ENCODE data around the gene PLTP.
A peak's percentile ranks its signal among the peaks of the same experiment; 100 is the strongest.

PLTP gene

GRCh38 chr20:45861221-45862075 lies 50.5 kb downstream of the PLTP start:
- no peak for DNase-seq (ENCODE audit: low read depth)
- no peak overlapping the region for H3K4me3 ChIP-seq (ENCODE audit: low read length)
- TF ChIP-seq, protein P1, sequence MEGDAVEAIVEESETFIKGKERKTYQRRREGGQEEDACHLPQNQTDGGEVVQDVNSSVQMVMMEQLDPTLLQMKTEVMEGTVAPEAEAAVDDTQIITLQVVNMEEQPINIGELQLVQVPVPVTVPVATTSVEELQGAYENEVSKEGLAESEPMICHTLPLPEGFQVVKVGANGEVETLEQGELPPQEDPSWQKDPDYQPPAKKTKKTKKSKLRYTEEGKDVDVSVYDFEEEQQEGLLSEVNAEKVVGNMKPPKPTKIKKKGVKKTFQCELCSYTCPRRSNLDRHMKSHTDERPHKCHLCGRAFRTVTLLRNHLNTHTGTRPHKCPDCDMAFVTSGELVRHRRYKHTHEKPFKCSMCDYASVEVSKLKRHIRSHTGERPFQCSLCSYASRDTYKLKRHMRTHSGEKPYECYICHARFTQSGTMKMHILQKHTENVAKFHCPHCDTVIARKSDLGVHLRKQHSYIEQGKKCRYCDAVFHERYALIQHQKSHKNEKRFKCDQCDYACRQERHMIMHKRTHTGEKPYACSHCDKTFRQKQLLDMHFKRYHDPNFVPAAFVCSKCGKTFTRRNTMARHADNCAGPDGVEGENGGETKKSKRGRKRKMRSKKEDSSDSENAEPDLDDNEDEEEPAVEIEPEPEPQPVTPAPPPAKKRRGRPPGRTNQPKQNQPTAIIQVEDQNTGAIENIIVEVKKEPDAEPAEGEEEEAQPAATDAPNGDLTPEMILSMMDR (conservative IDR thresholded peaks at IDR 0.05; ENCODE audit: low read length): no peak

DNA sequence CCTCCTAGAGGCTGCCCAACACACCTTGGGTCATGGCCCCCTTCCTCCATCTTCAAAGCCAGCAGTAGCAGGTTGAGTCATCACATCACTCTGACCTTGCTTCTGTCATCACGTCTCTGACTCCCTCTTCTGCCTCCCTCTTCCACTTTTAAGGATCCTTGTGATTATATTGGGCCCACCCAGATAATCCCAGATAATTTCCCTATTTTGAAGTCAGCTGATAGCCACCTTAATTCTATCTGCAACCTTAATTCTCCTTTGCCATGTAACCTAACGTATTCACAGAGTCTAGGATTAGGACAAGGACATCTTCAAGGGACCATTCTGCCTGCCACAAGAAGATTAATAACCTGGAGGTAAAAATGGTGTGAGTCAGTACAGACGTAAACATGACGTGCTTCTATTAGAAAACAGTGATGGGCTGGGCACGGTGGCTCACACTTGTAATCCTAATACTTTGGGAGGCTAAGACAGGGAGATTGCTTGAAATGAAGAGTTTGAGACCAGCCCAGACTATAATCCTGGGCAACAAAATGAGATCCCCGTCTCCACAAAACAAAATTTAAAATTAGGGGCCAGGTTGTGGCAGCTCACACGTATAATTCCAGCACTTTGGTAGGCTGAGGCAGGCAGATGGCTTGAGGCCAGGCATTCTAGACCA lies 51.3 kb downstream of the PLTP start:
- no peak for DNase-seq (ENCODE audit: low read depth)
- TF ChIP-seq, protein P1 (conservative IDR thresholded peaks at IDR 0.05; ENCODE audit: low read length): no peak
- H3K4me3 ChIP-seq (ENCODE audit: low read length): no peak overlapping the region

DNA sequence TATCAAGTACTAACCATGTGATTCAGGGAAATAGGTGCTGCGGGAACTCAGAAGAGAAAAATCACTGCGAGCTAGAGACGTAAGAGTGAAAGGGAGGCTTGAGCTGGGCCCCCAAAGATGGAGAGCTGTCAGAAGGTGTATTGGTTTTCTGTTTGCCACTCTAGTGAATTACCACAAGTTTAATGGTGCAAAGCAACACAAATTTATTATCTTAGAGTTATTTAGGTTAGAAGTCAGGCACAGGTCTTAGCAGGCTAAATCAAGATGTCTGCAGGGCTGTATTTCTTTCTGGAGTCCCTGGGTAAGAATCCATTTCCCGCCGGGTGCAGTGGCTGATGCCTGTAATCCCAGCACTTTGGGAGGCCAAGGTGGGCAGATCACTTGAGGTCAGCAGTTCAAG lies 52.0 kb downstream of the PLTP start:
- no peak for DNase-seq (ENCODE audit: low read depth)
- H3K4me3 ChIP-seq (ENCODE audit: low read length): no peak overlapping the region
- TF ChIP-seq, protein P1 (conservative IDR thresholded peaks at IDR 0.05; ENCODE audit: low read length): no peak

DNA sequence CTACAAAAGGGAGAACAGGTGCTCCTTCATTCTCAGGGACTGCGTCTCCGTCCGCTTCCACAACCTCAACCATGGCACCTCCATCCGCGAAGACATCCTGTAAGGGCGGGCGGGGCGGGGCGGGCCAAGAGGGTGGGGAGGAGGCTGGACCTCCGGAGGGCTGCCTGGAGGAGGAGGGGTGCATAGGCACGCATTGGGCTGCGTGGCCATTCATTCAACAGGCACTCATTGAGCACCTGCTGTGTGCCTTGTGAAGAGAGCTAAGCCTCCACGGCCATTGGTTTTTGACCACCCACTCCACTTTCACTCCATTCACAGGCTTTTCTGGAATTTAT lies 54.1 kb downstream of the PLTP start:
- peak overlapping the region; percentile 92 for H3K4me3 ChIP-seq (ENCODE audit: low read length)
- TF ChIP-seq, protein P1 (conservative IDR thresholded peaks at IDR 0.05; ENCODE audit: low read length): no peak
- DNase-seq (ENCODE audit: low read depth): no peak

- peak; percentile 100 for DNase-seq (ENCODE audit: low read depth)
- peak within 1 kb of the TSS; percentile 92 for H3K4me3 ChIP-seq (ENCODE audit: low read length)
- TF ChIP-seq, protein P1 (conservative IDR thresholded peaks at IDR 0.05; ENCODE audit: low read length): no peak
Observed at GRCh38 chr20:45857114-45857881, 54.7 kb downstream of the PLTP start, which contains the start of the genes ACOT8 and ZSWIM3. ACOT8 (minus strand) TSS chr20:45857392; CDS start chr20:45857315, 77 bp downstream. ZSWIM3 (plus strand) TSS chr20:45857614; CDS start chr20:45857826, 212 bp downstream.

DNA sequence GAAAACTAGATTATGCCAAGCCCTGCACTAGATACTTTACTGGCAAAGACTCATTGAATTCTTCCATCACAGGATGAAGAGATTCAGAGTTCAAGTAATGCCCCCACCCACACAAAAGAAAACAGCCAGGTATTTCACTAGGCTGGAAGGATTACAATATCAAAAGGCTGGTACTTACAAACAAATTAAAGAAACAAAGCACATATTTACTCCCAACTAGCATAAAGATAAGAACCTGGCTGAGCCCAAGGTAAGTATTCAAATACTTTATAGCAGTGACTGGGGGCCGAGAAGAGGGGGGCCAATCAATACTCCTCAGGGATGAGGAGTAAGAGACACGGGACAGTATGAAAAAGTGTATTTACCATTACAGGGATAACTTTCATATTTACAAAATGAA lies 58.5 kb downstream of the PLTP start:
- no peak overlapping the region for H3K4me3 ChIP-seq (ENCODE audit: low read length)
- TF ChIP-seq, protein P1 (conservative IDR thresholded peaks at IDR 0.05; ENCODE audit: low read length): no peak
- DNase-seq (ENCODE audit: low read depth): no peak

Measured in AG10803 (cell line).